T1000 (cell line): ENCODE measurements around the gene TMEM139.

Source experiments
- DNase-seq: peaks from one replicate; lab custom pipeline; 2025; ENCODE audit warnings: mixed read lengths; lab: John Stamatoyannopoulos, UW

Gene TMEM139

GRCh38 chr7:143323653-143324052, 38.9 kb downstream of the TMEM139 start:
- DNase-seq: no peak

- no peak for DNase-seq
These were observed 40.5 kb downstream of the TMEM139 start for GRCh38 chr7:143325240-143325639.

DNA sequence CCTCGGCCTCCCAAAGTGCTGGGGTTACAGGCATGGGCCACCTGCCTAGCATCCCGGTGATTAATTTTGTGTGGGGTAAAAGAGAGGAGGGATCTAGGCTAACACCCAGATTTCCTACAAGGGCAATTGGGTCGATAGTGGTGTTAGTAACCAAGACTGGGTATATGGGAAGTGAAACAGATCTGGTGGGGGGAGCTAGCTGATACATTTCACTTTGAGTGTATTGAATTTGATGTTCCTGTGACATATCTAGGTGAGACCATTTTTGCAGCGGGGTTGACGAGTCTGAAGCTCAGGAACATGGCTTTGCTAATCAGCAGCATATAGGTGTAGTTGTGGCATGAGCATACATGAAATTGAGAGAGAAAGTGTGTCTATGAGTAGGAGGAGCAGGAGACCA, 43.1 kb downstream of the TMEM139 start:
- DNase-seq: no peak

DNA sequence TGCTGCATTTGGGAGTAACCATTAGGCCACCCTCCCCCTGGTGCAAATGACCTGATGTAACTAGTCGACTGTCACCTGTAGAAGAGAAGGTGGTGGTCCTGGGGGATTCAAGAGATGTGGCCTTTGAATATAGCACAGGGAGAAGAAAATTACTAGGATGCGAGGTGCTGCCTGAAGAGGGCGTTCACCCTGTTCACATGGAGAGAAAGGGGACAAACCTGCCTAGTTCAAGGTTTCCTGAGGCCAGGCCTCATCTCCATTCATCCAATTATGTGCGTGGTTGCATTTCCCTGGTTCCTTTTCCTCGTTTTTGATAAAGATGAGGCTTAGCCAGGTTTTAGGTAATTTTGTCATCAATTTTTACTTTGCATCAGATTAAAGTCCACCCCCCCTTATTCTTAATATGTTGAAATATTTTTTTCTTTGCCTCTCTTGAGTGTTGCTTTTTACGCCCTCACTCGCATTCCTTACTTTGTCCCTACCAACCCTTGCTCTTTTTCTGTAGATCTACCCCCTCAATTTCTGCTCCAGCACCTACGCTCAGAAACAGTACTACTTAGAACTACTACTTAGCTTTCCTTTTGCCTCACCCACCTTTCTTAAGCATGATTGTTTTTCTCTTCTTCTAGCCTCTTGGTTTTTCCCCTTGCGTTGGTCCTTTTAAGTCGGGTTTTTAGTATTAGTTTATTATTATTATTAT, 44.9 kb downstream of the TMEM139 start:
- DNase-seq: no peak

DNA sequence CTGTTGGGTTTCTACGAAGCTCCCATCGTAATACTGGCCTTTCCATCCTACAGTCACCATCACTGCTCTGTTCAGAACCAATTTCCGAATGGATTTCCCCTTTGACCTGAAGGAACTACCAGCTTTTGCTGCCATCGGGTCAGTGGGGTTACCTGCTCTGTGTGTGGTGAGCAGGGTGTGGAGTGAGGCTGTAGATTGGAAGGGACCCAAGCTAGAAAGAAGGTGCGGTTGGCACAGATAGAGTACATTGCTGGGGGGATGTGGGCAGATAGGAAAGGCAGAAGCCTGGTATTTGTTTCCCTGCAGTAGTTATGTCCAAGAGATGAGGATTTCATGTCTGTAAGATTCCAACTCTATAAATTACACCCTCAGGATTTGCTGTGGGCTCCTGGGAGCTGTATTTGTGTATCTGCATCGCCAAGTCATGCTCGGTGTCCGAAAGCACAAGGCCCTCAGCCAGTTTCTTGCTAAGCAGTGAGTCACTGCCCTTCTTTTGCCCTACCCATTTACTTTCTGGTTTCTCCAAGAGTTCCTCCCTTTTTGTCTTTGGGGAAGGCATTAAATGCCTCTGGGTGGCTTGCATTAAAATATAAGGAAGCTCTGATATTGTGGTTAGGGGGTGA, 46.5 kb downstream of the TMEM139 start:
- peak; percentile 66 for DNase-seq

DNA sequence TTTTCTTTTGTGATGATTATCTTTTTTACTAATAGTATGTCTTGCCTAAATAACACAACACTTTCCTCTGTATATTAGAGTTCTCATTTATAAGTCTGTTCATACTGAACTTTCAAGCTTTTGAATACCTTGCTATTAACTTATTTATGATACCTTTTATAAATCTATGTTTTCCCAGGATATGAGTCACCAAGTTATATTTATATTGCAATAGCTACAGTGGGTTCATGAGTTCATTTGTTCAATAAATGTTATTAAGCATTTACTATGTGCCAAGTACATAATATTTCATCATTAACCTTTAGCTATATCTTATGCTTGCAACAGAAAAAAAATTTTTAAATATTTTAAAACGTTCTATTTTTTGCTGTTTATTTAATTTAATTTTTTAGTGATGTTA, 49.5 kb downstream of the TMEM139 start:
- no peak for DNase-seq

- DNase-seq: no peak
These were observed 52.5 kb downstream of the TMEM139 start for GRCh38 chr7:143337216-143337615.
